Left renal cortex interstitium (tissue), 4 donors: ENCODE measurements around the gene MEX3D. TPM values are rescaled to one million over a fixed set of nuclear protein-coding genes. Genes with fewer than 3 reads are reported as not detected.

Experiments used
- DNase-seq, 4 donors: peaks; one replicate each; pipeline ENCODE4 v3.0.0-alpha.2; 2013; ENCODE audit warnings: low read depth in 4 of 4, low spot score in 2 of 4, missing footprints in 1 of 4
- polyA plus RNA-seq, 4 donors: library from polyadenylated mRNA; unstranded; fragments of 120-200 nt; gene quantifications; one replicate each; pipeline ENCODE4 v1.2.1, GENCODE V29; 2013; ENCODE audit not compliant: insufficient read length in 4 of 4

MEX3D gene
- polyA plus RNA-seq, 4 donors = 17.8 to 45.1 (median 32.6) TPM

GRCh38 chr19:1575323-1576241 is 7.5 kb upstream of the MEX3D start:
- DNase-seq = no peak

GRCh38 chr19:1574354-1575136 is 6.4 kb upstream of the MEX3D start:
- no peak for DNase-seq

- no peak for DNase-seq
Observed at GRCh38 chr19:1572795-1573194, 4.7 kb upstream of the MEX3D start.

GRCh38 chr19:1571358-1571757 is 3.2 kb upstream of the MEX3D start:
- DNase-seq = no peak

GRCh38 chr19:1570836-1571235 is 2.7 kb upstream of the MEX3D start:
- DNase-seq = no peak

DNA sequence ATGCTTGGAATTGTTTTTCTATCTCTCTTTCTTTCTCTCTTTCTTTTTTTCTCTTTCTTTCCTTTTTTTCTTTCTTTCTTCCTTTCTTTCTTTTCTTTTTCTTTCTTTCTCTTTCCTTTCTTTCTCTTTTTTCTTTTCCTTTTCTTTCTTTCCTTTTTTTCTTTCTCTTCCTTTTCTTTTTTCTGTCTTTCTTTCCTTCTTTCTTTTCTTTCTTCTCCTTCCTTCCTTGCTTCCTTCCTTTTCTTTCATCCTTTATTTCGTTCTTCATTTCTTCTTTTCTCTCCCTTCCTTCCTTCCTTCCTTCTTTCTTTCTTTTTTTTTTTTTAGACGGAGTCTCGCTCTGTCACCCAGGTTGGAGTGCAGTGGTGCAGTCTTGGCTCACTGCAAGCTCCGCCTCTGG is 1.9 kb upstream of the MEX3D start:
- no peak for DNase-seq

DNA sequence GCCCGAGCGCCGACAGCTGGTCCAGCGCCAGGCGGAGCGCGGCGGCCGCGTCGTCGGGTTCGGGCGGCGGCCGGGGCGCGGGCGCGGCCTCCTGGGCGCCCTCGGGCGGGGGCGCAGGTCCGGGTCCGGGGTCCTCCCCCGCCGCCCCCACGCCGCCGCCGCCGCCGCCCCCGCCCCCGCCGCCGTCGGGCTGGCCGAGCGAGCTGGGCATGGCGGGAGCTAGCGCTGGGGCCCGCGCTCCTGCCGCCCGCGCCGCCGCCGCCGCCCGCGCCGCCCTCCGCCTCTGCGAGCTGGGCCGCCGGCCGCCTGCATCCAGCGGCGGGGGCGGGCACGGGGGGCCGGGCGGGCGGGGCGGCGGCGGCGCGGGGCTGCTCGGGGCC is 287 bp downstream of the MEX3D start:
- no peak for DNase-seq

GRCh38 chr19:1567116-1567847 is 843 bp downstream of the MEX3D start:
- DNase-seq = no peak

DNA sequence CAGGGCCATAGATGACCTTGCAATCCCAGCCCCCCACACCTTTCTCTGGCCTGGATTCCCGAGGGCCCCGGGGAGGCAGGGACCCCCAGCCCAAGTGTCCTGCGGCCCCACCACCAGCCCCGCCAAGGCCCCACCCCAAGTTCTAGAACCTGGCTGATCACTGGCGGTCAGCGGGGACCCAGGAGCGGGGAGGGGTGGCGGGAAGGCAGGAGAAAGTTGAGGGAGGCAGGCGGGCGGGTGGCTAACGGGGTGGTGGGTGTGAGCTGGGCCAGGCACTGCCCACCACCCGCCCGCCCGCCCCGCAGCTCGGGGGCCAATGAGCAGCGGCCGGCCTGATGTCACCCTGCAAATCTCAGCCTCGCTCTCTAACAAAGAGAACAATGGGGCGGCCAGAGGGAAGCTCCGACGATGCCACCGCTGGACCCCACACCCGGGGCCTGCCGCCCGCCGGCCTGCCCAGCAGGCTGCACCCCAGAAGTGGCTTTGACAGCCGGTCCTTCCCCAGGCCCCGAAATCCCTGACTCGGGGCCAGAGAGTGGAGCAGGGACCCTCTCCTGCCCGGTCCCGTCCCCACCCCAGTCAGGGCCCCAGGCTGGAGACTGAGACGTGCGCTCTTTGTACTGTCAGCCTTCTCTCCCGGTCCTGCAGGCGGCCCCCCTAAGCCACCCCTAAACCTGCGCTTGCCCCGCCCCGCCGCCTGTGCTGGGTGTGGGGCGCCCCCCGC is 1.6 kb downstream of the MEX3D start:
- peak; percentile 68 to 82 (median 75) for DNase-seq

DNA sequence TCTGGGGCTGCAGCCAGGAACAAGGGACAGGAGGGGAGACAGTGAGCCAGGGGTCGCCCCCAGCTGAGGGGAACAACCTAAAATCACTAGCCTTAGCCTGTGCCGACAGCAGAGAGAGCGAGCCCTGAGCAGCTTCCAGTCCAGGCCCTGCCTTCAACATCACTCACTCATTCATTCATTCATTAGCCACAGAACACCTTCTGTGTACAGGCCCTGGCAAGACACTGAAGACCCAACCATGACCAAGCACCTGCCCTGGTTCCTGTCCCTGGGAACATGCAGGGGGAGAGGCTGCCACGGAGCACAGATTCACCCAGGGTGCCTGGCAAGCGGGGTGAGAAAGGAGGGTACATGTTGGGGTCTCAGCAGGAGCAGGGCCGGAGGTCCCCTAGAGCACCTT is 4.9 kb downstream of the MEX3D start:
- no peak for DNase-seq

DNA sequence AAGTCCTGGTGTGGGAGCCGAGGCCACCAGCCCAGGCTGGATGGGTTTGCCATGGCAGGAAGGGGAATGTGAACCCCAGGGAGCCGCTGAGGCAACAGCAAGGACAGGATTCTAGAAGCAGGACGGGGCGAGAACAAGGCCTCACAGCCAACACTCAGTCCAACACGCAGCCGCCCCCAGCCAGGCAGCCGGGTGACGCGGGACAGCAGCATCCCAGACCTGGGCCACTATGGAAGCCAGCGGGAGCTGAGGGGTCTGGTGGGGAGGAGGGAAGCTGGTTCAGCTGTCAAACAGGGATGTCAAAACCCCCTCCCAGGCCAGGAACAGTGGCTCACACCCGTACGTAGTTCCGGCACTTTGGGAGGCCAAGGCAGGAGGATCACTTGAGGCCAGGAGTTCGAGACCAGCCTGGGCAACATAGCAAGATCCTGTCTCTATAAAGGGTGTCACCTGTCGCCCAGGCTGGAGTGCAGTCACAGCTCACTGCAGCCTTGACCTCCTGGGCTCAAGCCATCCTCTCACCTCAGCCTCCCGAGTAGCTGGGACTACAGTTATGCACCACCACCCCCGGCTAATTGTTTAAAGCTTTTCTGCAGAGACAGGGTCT is 6.8 kb downstream of the MEX3D start:
- no peak for DNase-seq

DNA sequence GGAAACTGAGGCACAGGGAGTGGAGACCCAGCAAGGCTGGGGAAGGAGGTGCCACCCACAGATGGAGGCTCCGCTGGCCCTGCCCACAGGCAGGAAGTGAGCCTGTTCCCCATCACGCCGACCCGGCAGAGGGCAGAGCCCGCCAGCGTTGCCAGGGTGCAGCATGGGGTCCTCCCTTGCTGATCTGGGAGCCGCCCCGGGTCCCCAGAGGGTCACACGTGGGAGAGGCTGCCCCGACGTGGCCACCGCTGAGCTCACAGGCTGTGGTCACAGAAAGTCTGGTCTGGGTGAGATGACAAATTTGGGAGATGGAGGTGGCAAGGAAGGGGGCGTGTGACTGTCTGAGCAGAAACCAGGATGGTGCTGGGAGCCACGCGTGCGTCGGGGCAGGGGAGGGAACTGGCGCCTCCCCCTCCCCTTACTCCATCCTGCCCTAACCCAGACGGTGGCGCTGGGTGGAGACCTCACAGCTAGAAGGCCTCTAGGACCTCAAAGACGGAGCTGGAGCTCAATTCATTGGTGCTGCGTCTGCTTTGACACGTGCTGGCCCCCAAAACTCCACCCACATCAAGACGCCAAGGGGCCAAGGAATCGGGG is 7.7 kb downstream of the MEX3D start:
- DNase-seq = no peak

GRCh38 chr19:1558552-1558951 is 9.6 kb downstream of the MEX3D start:
- no peak for DNase-seq

GRCh38 chr19:1556390-1557070 is 11.6 kb downstream of the MEX3D start:
- no peak for DNase-seq

DNA sequence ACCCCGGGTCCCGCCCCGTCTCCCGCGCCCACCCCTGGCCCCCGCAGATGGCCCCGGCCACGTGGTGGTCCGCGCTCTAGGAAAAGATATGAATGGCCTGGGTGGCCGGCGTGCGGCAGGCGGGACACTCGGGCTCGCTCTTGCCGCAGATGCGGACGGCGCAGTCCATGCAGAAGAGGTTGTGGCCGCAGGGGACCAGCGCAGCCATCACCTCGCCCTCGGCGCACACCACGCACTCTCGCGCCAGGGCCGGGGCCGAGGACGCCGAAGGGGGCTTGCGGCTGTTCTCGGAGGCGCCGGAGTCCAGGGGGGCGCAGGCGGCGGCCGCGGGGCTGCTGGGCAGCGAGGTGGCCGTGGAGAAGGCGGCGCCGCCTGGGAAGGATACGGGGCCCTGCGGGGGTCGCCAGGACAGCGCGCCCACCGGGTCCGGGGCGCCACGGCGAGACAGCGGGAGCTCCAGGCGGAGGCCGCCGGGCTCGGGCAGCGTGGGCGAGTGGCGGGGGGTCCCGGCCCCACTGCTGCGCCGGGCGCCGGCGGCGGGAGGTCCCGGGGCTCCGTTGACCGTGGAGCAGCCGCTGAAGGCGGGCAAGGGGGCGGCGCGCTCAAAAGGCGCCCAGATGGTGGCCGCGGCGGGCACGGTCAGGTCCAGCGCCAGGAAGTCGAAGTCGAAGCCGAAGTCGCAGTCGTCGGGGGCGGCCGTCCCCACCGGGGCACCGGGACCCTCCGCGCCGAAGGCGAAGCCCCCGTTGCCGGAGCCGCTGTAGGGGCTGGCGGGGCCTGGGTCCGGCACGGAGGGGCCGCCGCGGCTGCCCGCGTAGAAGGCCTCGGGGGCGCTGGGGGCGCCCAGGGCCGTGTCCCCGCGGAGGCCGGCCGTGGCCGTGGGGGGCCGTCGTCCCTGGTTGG is 12.4 kb downstream of the MEX3D start:
- DNase-seq = no peak

DNA sequence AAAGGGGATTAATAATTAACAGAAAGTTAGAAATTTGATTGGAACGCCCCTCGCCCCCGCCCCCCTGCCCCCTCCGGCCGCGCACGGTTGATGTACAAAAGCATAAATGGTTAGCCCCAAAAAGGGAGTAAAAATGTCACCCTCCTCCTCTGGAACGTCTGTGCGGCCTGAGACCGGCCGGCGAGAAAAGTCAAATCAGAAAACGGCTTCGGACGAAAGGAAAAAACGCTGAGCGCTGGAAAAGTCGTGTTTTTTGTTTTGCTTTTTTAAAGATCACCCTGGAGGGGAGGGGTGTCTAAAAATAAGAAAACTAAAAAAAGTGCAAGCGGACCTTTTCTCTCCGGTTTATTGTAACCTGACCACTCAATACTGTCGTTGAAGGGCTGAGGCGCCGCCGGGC is 13.2 kb downstream of the MEX3D start:
- DNase-seq = no peak

DNA sequence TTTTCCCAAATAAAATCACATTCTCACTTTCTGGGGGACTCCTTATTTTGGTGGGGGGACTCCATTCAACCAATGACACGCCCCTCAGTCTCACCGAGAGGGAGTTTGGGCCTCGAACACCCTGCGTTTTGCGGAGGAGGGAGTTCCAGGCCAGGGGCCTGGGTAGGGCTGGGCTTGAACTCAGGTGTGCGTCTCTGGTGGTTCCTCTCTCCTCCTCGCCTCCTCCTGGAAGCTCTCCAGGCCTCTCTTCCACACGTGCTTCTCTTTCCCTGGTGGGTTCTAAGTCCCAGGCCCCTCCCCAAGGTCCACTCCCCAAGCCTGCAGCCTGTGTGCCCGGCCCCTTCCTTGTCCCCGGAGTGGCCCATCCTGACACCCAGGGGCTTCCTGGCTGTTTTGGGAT is 14.7 kb downstream of the MEX3D start:
- no peak for DNase-seq
